PC-9 (cell line): ENCODE data around the gene STX1A.

Experiments used
- CTCF ChIP-seq: fragments of 200-600 bp; sonication (generic); conservative IDR thresholded peaks from 2 replicates; pipeline ENCODE4 v1.6.1; 2017; ENCODE audit warnings: mixed run types, antibody characterized with exemption, mild to moderate bottlenecking, moderate library complexity
- EZH2 ChIP-seq: fragments of 200-600 bp; sonication (generic); IDR thresholded peaks from 2 replicates; pipeline ENCODE4 v1.8.0; 2017; ENCODE audit warnings: antibody characterized with exemption, low read depth

GRCh38 chr7:73668886-73669230 lies 50.6 kb downstream of the STX1A start:
- TF ChIP-seq CTCF (no peak), EZH2 (no peak)
